Measurements from ENCODE around the gene B2M. TPM values are rescaled to one million over a fixed set of nuclear protein-coding genes. Genes with fewer than 3 reads are reported as not detected.
A peak's percentile ranks its signal among the peaks of the same experiment; 100 is the strongest.

Gene B2M
- 74.3 and 81.0 TPM in 2 replicates for total RNA-seq (2021)
- long read RNA-seq, transcript B2M-204 (4 exons, 1,705 nt) = major isoform, 145 of 154 reads
- long read RNA-seq, partial matches to known transcripts = 4 of 154 reads
- long read RNA-seq, other reads (novel, unspliced or antisense) = 1 of 154 reads

GRCh38 chr15:44711096-44711742 lies at the start of gene B2M, which contains the start of gene PATL2:
Gene B2M, plus strand, starts transcription at chr15:44711517. Its CDS starts 30 bp downstream, at chr15:44711547.
Gene PATL2, minus strand, starts transcription at chr15:44711323. Its CDS starts 34,833 bp downstream, at chr15:44676490.
- H2BK5ac ChIP-seq (ENCODE audit: insufficient read length, low read length) = no peak within 1 kb of the TSS
- H3K4ac ChIP-seq (ENCODE audit: low read depth, low read length) = no peak within 1 kb of the TSS
- H3K79me2 ChIP-seq (ENCODE audit: insufficient read depth, low read length) = no peaks in the 10 kb centered on the region; the same call in 1 of the 2 replicates
- no peak within 1 kb of the TSS for H3K27ac ChIP-seq (ENCODE audit: insufficient read length, low read depth, low read length)
- Mint-ChIP-seq H3K4me3 (peak within 1 kb of the TSS; percentile 82 to 95), H3K27ac (peak within 1 kb of the TSS; percentile 93 to 96 (median 95)), H3K36me3 (ENCODE audit: insufficient read depth in 1 of 3, low read depth in 3 of 3) (peaks cover 0 to 3% (median 2%) of the 10 kb centered on the region in 3 experiments; a peak in 5 of 7 replicates), H3K27me3 (ENCODE audit: low read depth) (peaks cover 15% of the 10 kb centered on the region), H3K9me3 (no peaks in the 10 kb centered on the region), H3K4me1 (peaks cover 6 to 7% of the 10 kb centered on the region in 2 experiments)
- H3T11ph ChIP-seq (ENCODE audit: low read length) = no peak within 1 kb of the TSS
- no peak within 1 kb of the TSS for H2AK5ac ChIP-seq (ENCODE audit: insufficient read length, low read length)
- H2BK15ac ChIP-seq (ENCODE audit: low read depth, low read length) = no peak within 1 kb of the TSS
- H4K8ac ChIP-seq (replicated peaks; ENCODE audit: insufficient read length, low read depth, low read length) = no peak within 1 kb of the TSS
- no peak within 1 kb of the TSS for H2BK20ac ChIP-seq (ENCODE audit: low read depth, low read length, poor library complexity, severe bottlenecking)
- H3K18ac ChIP-seq (ENCODE audit: insufficient read length, low read depth, low read length) = peak within 1 kb of the TSS; percentile 61
- H3K4me2 ChIP-seq (ENCODE audit: insufficient read depth, insufficient read length, low read length) = peak within 1 kb of the TSS; percentile 55
- no peaks in the 10 kb centered on the region; the same call in 1 of the 2 replicates for H3K27me3 ChIP-seq (ENCODE audit: insufficient read depth, low read length)
- H3K4me1 ChIP-seq (ENCODE audit: insufficient read depth, low read length) = no peaks in the 10 kb centered on the region
- peaks cover 13% of the 10 kb centered on the region for H3K23me2 ChIP-seq (ENCODE audit: insufficient read length, low read depth, low read length, poor library complexity, severe bottlenecking)
- no peak within 1 kb of the TSS for H3K56ac ChIP-seq (ENCODE audit: insufficient read length, low read depth, low read length)
- TF ChIP-seq, protein P1, sequence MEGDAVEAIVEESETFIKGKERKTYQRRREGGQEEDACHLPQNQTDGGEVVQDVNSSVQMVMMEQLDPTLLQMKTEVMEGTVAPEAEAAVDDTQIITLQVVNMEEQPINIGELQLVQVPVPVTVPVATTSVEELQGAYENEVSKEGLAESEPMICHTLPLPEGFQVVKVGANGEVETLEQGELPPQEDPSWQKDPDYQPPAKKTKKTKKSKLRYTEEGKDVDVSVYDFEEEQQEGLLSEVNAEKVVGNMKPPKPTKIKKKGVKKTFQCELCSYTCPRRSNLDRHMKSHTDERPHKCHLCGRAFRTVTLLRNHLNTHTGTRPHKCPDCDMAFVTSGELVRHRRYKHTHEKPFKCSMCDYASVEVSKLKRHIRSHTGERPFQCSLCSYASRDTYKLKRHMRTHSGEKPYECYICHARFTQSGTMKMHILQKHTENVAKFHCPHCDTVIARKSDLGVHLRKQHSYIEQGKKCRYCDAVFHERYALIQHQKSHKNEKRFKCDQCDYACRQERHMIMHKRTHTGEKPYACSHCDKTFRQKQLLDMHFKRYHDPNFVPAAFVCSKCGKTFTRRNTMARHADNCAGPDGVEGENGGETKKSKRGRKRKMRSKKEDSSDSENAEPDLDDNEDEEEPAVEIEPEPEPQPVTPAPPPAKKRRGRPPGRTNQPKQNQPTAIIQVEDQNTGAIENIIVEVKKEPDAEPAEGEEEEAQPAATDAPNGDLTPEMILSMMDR (conservative IDR thresholded peaks at IDR 0.05) = no peak
- peak; percentile 94 for DNase-seq
- no peaks in the 10 kb centered on the region for H4K20me1 ChIP-seq (ENCODE audit: control insufficient read depth, insufficient read depth, insufficient read length)
- no peak within 1 kb of the TSS for H3K23ac ChIP-seq (ENCODE audit: insufficient read length, low read depth, low read length)
- no CpG with 5 or more reads among the region's 37 CpGs for WGBS (ENCODE audit: extremely low coverage, insufficient read length, low lambda C conversion rate)
- H2BK120ac ChIP-seq (ENCODE audit: low read depth, low read length, poor library complexity, severe bottlenecking) = no peak within 1 kb of the TSS
- H3K9me3 ChIP-seq (ENCODE audit: control insufficient read depth, low read depth, low read length) = no peaks in the 10 kb centered on the region
- peak within 1 kb of the TSS; percentile 70; the same call in 1 of the 2 replicates for H3K14ac ChIP-seq (ENCODE audit: insufficient read depth, low read length)
- no peaks in the 10 kb centered on the region for H3K79me1 ChIP-seq (ENCODE audit: insufficient read depth, low read depth, low read length, poor library complexity, severe bottlenecking)
- H2BK12ac ChIP-seq (ENCODE audit: insufficient read length, low read depth, low read length) = no peak within 1 kb of the TSS
- H4K91ac ChIP-seq (ENCODE audit: insufficient read length, low read depth, low read length) = no peak within 1 kb of the TSS
- peak within 1 kb of the TSS; percentile 37 for H3K9ac ChIP-seq (ENCODE audit: extremely low read depth, insufficient read length, low read length)
- H4K5ac ChIP-seq (ENCODE audit: insufficient read length, low read depth, low read length) = no peak within 1 kb of the TSS
- H2AFZ ChIP-seq (ENCODE audit: low read length) = no peak within 1 kb of the TSS
